ENCODE measurements around the gene PCGF2. TPM values are rescaled to one million over a fixed set of nuclear protein-coding genes. Genes with fewer than 3 reads are reported as not detected.
A peak's percentile ranks its signal among the peaks of the same experiment; 100 is the strongest.

The PCGF2 gene
- total and polyA plus RNA-seq, 10 of the 15 experiments (the other 5 are each of a cell fraction or from before 2014, with no cell fraction given), result 2.7 to 35.6 (median 7.2) TPM

GRCh38 chr17:38702166-38702915, 45.8 kb downstream of the PCGF2 start (continued):
- TF ChIP-seq NR2F1 (conservative IDR thresholded peaks at IDR 0.05), result peak; percentile 51; the same call in 1 of the 2 replicates
- no peak for TF ChIP-seq CEBPB (IDR thresholded peaks at IDR 0.05; ENCODE audit: borderline replicate concordance in 1 of 2, low read depth in 2 of 2, low read length in 2 of 2)
- TF ChIP-seq BHLHE40 (IDR thresholded peaks at IDR 0.05; ENCODE audit: borderline replicate concordance in 1 of 2, low read depth in 2 of 2, low read length in 1 of 2), result peak; percentile 22 to 78; a peak in 2 of 4 replicates
- TF ChIP-seq E2F8 (IDR thresholded peaks at IDR 0.05; ENCODE audit: low read depth, partially characterized antibody), result no peak
- no peak; a peak in 2 of 4 replicates for TF ChIP-seq ETV6 (conservative IDR thresholded peaks at IDR 0.05 in 1 of 2, IDR thresholded peaks at IDR 0.05 in 1 of 2; ENCODE audit: borderline replicate concordance in 1 of 2, low read depth in 1 of 2)
- no peak for TF ChIP-seq ZNF207 (IDR thresholded peaks at IDR 0.05; ENCODE audit: borderline replicate concordance)
- no peak for TF ChIP-seq SMAD1 (IDR thresholded peaks at IDR 0.05; ENCODE audit: low read depth, partially characterized antibody)
- TF ChIP-seq SIX5 (IDR thresholded peaks at IDR 0.05; ENCODE audit: low read depth, low read length, severe bottlenecking), result no peak
- TF ChIP-seq NR2C1 (IDR thresholded peaks at IDR 0.05), result peak; percentile 91
- TF ChIP-seq ZNF592 (IDR thresholded peaks at IDR 0.05), result 0 out of 2 replicates have a peak, but pooled peaks have one; percentile 25
- TF ChIP-seq E2F4 (IDR thresholded peaks at IDR 0.05; ENCODE audit: low read depth, low read length), result peak; percentile 68
- TF ChIP-seq MTA3 (IDR thresholded peaks at IDR 0.05; ENCODE audit: borderline replicate concordance, low read length), result no peak
- peak; percentile 58; the same call in 1 of the 2 replicates for TF ChIP-seq BRCA1 (IDR thresholded peaks at IDR 0.05; ENCODE audit: low read depth, low read length)
- peak; percentile 88 to 89 for TF ChIP-seq IKZF2 (IDR thresholded peaks at IDR 0.05)
- no peak for TF ChIP-seq PBX3 (IDR thresholded peaks at IDR 0.05; ENCODE audit: insufficient replicate concordance, low read depth, low read length)
- TF ChIP-seq ZSCAN29 (IDR thresholded peaks at IDR 0.05), result 0 out of 2 replicates have a peak, but pooled peaks have one; percentile 12
- TF ChIP-seq ATF2 (IDR thresholded peaks at IDR 0.05; ENCODE audit: low read length), result no peak
- no peak for TF ChIP-seq PML (IDR thresholded peaks at IDR 0.05; ENCODE audit: low read length)

Data from GM12878 (cell line).